Effector CD8-positive, alpha-beta T cell (primary cell): Measurements from ENCODE around the gene ZNF423.
"Not testable (repeated sequence)": the region's sequence is repeated elsewhere in the genome, so short reads cannot be mapped to it uniquely, and the experiment has no call there.

Experiments
- DNase-seq: peaks from one replicate; lab custom pipeline; 2025; lab: John Stamatoyannopoulos, UW

The ZNF423 gene

GRCh38 chr16:49695782-49696413, 160.0 kb downstream of the ZNF423 start:
- no peak for DNase-seq

- DNase-seq, result no peak
Observed at GRCh38 chr16:49693445-49693844, 162.5 kb downstream of the ZNF423 start.

- DNase-seq, result no peak
Observed at GRCh38 chr16:49690778-49691177, 165.1 kb downstream of the ZNF423 start.

- DNase-seq, result no peak
Observed at GRCh38 chr16:49688036-49688697, 167.7 kb downstream of the ZNF423 start.

GRCh38 chr16:49687476-49688002, 168.4 kb downstream of the ZNF423 start:
- no peak for DNase-seq

- no peak for DNase-seq
Observed at GRCh38 chr16:49684696-49685095, 171.2 kb downstream of the ZNF423 start.

GRCh38 chr16:49682577-49683165, 173.2 kb downstream of the ZNF423 start:
- no peak for DNase-seq

GRCh38 chr16:49681217-49681883, 174.6 kb downstream of the ZNF423 start:
- no peak for DNase-seq

- no peak for DNase-seq
Observed at GRCh38 chr16:49679095-49679494, 176.8 kb downstream of the ZNF423 start.

GRCh38 chr16:49677661-49678060, 178.3 kb downstream of the ZNF423 start:
- DNase-seq, result not testable (repeated sequence)

GRCh38 chr16:49675413-49675812, 180.5 kb downstream of the ZNF423 start:
- no peak for DNase-seq

GRCh38 chr16:49674990-49675389, 180.9 kb downstream of the ZNF423 start:
- no peak for DNase-seq

GRCh38 chr16:49674351-49674851, 181.5 kb downstream of the ZNF423 start:
- no peak for DNase-seq

- no peak for DNase-seq
Observed at GRCh38 chr16:49673442-49673841, 182.5 kb downstream of the ZNF423 start.

- DNase-seq, result no peak
Observed at GRCh38 chr16:49672753-49673152, 183.2 kb downstream of the ZNF423 start.

GRCh38 chr16:49671333-49671732, 184.6 kb downstream of the ZNF423 start:
- no peak for DNase-seq

- DNase-seq, result no peak
Observed at GRCh38 chr16:49670627-49671026, 185.3 kb downstream of the ZNF423 start.

- DNase-seq, result no peak
Observed at GRCh38 chr16:49665482-49666230, 190.3 kb downstream of the ZNF423 start.

GRCh38 chr16:49664221-49665215, 191.4 kb downstream of the ZNF423 start:
- no peak for DNase-seq
